Measurements from ENCODE around the gene RHEB.

RHEB gene

DNA sequence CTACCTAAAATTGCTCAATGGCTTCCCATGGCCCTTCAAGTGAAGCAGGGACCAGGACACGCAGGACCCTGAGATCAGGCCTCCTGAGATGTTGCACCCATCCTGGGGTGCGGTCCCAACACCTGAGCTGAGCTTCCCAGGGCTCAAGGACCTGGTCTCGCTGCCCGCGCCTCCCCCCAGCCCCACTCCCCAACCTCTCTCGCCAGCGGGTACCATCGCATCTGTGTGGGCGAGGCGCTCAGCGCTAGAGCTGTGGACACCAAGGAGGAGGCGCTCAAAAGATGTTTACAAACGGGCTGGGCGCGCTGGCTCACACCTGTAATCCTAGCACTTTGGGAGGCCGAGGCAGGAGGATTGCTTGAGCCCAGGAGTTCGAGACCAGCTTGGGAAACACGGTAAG lies 72.4 kb downstream of the RHEB start:
- DNase-seq = no peak

- no peak for DNase-seq
Observed at GRCh38 chr7:151446412-151446811, 73.3 kb downstream of the RHEB start.

- DNase-seq = no peak
Observed at GRCh38 chr7:151444632-151445031, 75.1 kb downstream of the RHEB start.

DNA sequence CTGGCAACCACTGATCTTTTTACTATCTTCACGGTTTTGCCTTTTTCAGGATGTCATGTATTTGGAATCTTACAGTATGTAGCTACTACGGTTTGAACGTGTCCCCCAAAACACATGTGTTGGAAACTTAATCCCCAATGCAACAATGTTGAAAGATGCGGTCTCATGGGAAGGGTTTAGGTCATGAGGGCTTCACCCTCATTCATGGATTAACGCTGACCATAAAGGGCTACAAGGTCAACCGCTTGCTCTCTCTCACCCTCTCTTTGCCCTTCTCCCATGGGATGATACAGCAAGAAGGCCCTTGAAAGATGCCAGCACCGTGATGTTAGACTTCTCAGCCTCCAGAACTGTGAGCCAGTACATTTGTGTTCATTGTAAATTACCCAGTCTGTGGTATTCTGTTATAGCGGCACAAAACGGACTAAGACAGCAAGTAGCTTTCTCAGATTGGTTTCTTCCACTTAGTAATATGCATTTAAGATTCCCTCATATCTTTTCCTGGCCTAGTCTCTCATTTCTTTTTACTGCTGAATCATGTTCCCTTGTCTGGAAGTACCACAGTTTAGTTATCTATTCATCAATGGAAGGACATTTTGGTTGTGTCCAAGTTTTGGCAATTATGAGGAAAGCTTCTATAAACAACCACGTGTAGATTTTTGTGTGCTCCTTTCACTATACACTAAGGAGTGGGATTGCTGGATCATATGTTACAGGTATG lies 76.8 kb downstream of the RHEB start:
- DNase-seq = no peak

GRCh38 chr7:151440799-151441445 lies 78.8 kb downstream of the RHEB start:
- DNase-seq = no peak

DNA sequence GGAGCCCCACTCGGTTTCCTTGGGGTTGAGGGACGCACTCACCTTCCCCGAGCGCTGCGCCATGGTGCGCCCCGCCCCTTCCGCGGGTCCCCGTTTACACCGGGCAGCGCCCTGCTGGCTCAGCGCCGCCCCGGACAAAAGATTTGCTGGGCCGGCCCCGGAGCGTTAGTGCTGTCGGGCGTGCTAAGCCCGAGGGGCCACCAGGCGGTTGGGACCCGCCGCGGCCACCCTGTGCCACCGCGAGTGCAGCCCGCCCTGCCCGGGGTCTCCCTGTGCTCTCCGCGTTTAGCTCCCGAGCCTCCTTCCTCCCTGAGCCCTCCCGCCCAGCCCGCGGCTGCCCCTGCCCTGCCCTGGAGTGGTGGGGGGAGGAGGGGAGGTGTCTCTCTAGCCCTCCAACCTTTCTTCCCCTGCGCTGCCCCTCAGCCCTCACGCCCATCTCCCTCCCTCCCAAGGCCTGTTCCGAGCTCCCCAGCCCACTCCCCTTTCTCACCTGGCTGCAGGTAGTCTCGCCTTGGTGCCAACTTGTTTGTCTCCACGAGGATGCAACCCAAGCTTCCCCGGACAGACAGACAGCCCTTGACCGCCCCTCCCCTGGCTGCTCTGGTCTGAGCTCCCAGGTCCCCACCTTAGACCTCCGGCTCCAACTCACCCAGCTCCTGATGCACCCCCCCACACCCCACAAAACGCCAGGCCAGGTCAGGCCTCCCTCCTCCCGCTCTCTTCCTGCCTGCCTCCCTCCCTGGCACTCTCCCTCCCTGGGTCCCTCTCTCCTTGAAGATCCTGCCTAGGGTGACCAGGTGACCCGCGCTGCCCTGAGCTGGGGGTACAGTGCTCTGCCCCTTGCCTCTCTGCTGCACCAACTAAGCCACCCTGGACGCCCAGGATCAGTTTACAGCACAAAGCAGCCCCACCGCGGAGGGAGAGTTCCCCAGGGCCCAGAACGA lies 79.6 kb downstream of the RHEB start, which contains the start of gene CRYGN:
TSS of gene CRYGN (minus strand) at position 287 of the 944 bp plus-strand sequence. CDS start at position 63, 224 bp downstream.
- no peak for DNase-seq

- DNase-seq = no peak
Observed at GRCh38 chr7:151438864-151439601, 80.7 kb downstream of the RHEB start.

DNA sequence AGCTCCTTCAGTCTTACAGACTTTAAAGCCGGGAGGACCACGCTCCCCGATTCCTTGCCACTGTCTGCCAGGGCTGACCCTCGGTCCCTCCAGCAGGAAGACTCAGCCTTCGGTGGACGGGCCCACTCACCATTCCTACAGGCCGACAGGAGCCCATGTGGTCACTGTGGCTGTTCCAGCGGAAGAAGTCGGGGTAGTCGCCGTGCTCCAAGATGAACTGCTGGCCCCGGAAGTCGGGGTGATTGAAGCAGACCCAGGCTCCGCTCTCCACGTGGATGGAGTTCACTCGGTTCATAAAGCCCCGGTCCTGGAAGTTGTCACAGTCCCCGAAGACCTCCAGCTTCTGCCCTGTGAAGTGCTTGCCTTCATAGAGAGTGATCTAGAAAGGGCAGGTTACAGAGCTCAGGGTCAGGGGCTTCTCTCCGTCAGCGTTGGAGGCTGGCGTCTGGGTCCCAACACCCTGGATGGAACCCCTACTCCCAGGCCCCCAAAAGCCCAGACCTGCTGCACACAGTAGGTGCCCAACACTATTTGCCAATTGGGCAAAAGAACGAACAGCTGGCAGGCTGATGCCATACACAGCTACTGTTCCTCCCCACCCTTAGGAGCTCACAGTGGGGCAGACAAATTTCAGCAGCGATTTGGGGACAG lies 81.7 kb downstream of the RHEB start:
- DNase-seq = no peak

- DNase-seq = no peak
Observed at GRCh38 chr7:151437159-151437553, 82.5 kb downstream of the RHEB start.

DNA sequence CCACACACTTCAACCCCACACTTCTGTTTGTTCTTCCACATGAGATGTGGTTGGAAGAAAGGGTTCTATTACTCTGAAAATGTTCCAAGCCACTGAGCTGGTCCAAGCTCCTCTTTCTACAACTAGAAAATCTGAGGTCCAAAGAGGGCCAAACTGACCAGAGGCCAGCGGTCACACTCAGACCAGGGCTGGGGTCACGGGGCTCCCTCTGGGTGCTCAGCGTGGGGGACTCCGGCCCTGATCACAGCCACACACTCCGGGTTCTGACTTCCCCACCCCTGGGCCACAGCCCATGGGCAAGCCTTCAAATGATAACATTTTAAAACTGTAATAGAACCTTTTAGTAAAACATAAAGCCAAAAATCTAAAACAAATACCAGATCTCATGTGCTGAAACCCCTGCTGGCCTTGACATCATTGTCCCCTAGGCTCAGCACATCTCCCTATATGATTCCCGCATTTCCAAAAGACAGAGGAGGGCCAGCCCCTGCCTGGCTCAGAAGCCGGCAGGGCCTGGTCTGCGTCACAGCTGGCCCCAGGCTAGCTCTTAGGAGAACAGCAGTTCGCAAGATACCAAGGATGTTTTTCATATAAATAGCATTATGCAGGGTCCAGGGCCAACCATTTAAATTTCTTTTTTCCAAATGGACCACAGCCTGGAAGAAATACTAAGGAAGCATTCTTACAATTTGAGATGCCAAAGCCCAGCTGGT lies 83.1 kb downstream of the RHEB start:
- DNase-seq = no peak

DNA sequence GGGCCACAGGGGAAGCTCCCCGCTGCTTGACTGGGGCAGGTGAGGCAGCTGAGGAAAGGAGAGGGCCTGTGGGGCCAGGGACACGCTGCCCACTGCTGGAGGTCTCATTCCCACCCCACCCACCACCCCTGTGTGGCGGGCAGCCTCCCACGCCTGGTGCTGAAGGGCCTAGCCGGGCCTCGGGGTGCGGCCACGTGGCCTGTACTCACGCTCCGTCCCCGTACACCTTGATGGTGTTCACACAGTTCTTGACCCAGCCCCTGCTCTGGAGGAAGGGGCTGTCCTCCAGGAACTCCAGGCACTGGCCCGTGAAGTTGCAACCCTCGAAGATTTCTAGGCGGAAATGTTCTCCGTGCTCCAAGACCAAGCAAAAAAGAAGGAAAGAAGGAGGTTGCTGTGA lies 83.7 kb downstream of the RHEB start:
- DNase-seq = no peak

DNA sequence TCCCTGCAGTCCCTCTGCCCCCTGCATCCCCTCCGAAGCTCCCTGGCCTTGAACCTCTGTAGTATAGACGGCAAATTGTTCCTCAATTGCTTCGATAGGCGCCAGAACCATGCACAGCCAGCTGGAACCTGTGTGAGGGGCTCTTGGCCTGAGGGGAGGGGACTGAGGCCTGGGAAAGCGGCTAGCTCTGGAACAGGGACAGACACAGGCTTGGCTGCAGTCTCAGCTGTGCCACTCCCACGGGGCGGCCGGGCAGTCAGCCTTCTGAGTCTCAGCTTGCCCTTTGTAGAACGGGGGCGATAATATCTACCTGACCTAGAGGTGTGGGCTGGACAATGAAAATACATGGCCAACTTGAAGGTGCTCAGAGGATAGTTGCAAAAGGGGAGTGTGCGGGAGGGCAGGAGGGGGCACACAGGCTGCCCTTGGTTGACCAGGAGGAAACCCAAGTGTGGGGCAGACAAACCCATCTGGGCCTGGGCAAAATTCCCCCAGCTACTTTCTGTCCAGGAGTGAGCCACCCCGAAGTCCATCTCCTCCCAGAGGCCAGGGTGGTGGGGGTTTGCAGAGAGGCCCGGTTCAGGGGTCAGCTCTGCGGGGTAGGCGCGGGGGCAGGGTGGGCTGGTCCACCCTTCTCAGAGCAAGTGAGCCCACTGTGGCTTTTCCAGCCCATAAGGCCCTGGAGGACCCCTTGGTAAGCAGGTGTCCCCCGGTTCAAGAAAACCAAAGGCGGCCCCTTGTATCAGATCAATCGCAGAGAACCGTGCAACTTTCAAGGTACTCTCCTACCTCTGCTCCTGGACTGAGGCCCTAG lies 84.4 kb downstream of the RHEB start:
- DNase-seq = no peak

- DNase-seq = no peak
Observed at GRCh38 chr7:151434549-151434948, 85.1 kb downstream of the RHEB start.

- DNase-seq = no peak
Observed at GRCh38 chr7:151433721-151434400, 85.8 kb downstream of the RHEB start.

GRCh38 chr7:151432658-151433521 lies 86.8 kb downstream of the RHEB start:
- no peak for DNase-seq

- DNase-seq = no peak
Observed at GRCh38 chr7:151431768-151432311, 87.9 kb downstream of the RHEB start.

DNA sequence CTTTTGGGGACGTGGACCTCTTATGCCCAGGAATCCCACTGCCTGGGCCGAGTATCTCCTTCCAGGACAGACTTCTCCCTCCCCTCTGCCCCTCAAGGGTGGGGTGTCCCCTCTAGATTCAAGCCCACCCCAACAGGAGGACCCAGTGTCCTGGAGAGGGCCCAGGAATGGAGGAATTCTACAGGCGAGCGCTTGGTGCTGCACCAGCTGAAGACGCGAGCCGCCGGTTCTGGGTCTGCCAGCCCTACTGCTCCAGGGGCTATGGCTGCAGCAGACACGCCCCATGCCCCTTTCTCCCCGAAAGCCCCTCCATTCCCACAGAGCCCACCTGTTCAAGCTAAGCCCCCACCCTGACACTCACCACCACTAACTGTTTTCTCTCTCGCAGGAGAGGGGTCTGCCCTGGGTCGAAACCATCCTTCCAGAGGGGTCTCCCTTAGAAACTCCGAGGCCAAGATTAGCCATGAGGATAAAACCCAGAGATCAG lies 88.4 kb downstream of the RHEB start:
- DNase-seq = no peak

- no peak for DNase-seq
Observed at GRCh38 chr7:151430391-151431205, 89.1 kb downstream of the RHEB start.
